ENCODE results near the gene TLN1.

DNA sequence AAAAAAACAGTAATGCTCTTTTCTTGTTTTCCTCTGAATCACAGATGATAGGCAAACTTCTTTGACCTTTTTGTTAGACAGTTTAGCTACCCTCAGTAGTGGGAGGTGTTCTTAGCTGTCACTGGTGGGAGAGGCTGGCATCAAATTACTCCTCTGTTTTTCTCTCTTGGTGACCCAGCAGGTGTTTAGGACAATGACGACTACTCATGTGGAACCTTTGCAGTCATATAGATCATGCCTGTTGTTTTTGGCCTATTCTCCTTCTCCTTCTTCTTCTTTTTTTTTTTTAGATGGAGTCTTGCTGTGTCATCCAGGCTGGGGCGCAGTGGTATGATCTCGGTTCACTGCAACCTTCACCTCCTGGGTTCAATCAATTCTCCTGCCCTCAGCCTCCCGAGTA is 44.0 kb upstream of the TLN1 start:
- TF ChIP-seq, protein P1, sequence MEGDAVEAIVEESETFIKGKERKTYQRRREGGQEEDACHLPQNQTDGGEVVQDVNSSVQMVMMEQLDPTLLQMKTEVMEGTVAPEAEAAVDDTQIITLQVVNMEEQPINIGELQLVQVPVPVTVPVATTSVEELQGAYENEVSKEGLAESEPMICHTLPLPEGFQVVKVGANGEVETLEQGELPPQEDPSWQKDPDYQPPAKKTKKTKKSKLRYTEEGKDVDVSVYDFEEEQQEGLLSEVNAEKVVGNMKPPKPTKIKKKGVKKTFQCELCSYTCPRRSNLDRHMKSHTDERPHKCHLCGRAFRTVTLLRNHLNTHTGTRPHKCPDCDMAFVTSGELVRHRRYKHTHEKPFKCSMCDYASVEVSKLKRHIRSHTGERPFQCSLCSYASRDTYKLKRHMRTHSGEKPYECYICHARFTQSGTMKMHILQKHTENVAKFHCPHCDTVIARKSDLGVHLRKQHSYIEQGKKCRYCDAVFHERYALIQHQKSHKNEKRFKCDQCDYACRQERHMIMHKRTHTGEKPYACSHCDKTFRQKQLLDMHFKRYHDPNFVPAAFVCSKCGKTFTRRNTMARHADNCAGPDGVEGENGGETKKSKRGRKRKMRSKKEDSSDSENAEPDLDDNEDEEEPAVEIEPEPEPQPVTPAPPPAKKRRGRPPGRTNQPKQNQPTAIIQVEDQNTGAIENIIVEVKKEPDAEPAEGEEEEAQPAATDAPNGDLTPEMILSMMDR (IDR thresholded peaks at IDR 0.05), result no peak
- TF ChIP-seq POLR2AphosphoS5 (IDR thresholded peaks at IDR 0.05), result no peak

All from prostate gland (tissue), 2 donors.